ENCODE measurements around the gene BORCS5. TPM values are rescaled to one million over a fixed set of nuclear protein-coding genes. Genes with fewer than 3 reads are reported as not detected.
A peak's percentile ranks its signal among the peaks of the same experiment; 100 is the strongest.

BORCS5 gene
- total and polyA plus RNA-seq, 2 of the 8 experiments (the other 6 are each of a cell fraction or from before 2014, with no cell fraction given): 8.3 to 17.4 TPM

- Histone ChIP-seq H3K27me3 (replicated peaks in 1 of 4; ENCODE audit: control insufficient read depth in 3 of 4, extremely low read depth in 1 of 4, insufficient read depth in 3 of 4, low read length in 3 of 4) (no peaks in the 10 kb centered on the region), H4K5ac (ENCODE audit: insufficient read length, low read depth, low read length) (peak overlapping the region; percentile 27), H3K4me1 (replicated peaks in 1 of 4; ENCODE audit: control insufficient read depth in 3 of 4, insufficient read depth in 4 of 4, low read length in 3 of 4) (peaks cover 0 to 6% (median 2%) of the 10 kb centered on the region in 4 experiments; a peak in 3 of 7 replicates), H4K8ac (ENCODE audit: extremely low read depth, insufficient read depth, low read length) (no peak overlapping the region), H3K27ac (ENCODE audit: low read depth, low read length) (no peak overlapping the region), H3K23me2 (ENCODE audit: low read depth, low read length) (peaks cover 7% of the 10 kb centered on the region; the same call in 1 of the 2 replicates), H3K36me3 (ENCODE audit: control insufficient read depth in 2 of 4, insufficient read depth in 4 of 4, low read length in 3 of 4) (no peaks in the 10 kb centered on the region), H3K23ac (ENCODE audit: insufficient read length) (no peak overlapping the region), H3K4me3 (ENCODE audit: extremely low read depth in 1 of 4, insufficient read depth in 2 of 4, low read depth in 3 of 4, low read length in 4 of 4) (peak overlapping the region in 3 of 4 experiments; percentile 17 to 86 (median 83); a peak in 5 of 8 replicates), H4K91ac (replicated peaks; ENCODE audit: insufficient read length, low read length) (no peak overlapping the region), H2AK5ac (ENCODE audit: low read depth, low read length) (no peak overlapping the region), H2AFZ (ENCODE audit: low read length) (peak overlapping the region; percentile 67; the same call in 1 of the 2 replicates), H2BK20ac (ENCODE audit: low read length) (no peak overlapping the region), H3K4ac (replicated peaks; ENCODE audit: insufficient read length, low read depth, low read length) (no peak overlapping the region), H3K79me2 (ENCODE audit: control insufficient read depth in 1 of 2, insufficient read depth in 2 of 2, low read length in 2 of 2) (peaks cover 0 to 10% of the 10 kb centered on the region in 2 experiments; a peak in 2 of 4 replicates), H3K79me1 (ENCODE audit: low read depth, low read length) (no peaks in the 10 kb centered on the region; the same call in 1 of the 2 replicates), H2BK15ac (ENCODE audit: low read length) (no peak overlapping the region), H4K20me1 (replicated peaks in 1 of 2; ENCODE audit: control insufficient read depth in 1 of 2, insufficient read depth in 2 of 2, low read length in 2 of 2) (no peaks in the 10 kb centered on the region), H3K18ac (ENCODE audit: extremely low read depth, low read length) (no peak overlapping the region), H3K56ac (replicated peaks; ENCODE audit: insufficient read length, low read depth, low read length) (no peak overlapping the region), H3K4me2 (ENCODE audit: insufficient read depth in 1 of 2, low read depth in 2 of 2, low read length in 2 of 2) (peak overlapping the region; percentile 43 to 98; a peak in 3 of 4 replicates), H2BK5ac (ENCODE audit: low read depth, low read length) (no peak overlapping the region), H3K9ac (replicated peaks in 1 of 4; ENCODE audit: extremely low read depth in 1 of 4, low read depth in 3 of 4, low read length in 3 of 4) (no peak overlapping the region), H3K9me3 (ENCODE audit: insufficient read depth in 2 of 2, low read depth in 1 of 2, low read length in 1 of 2) (no peaks in the 10 kb centered on the region), H3K14ac (ENCODE audit: insufficient read length) (no peak overlapping the region), H2BK120ac (replicated peaks; ENCODE audit: low read depth, low read length) (no peak overlapping the region), H2BK12ac (ENCODE audit: low read depth, low read length) (0 out of 2 replicates have a peak overlapping the region, but pooled peaks have one; percentile 13)
- FAIRE-seq: no peak
- TF ChIP-seq SIRT6 (IDR thresholded peaks at IDR 0.05; ENCODE audit: low read length): no peak
- TF ChIP-seq CHD2 (IDR thresholded peaks at IDR 0.05; ENCODE audit: low read length): no peak
- 0 out of 4 replicates have a peak, but pooled peaks of 1 of the 2 experiments have one; percentile 16 for TF ChIP-seq HDAC2 (IDR thresholded peaks at IDR 0.05; ENCODE audit: borderline replicate concordance in 1 of 2, low read depth in 2 of 2, low read length in 2 of 2)
- ChIA-PET CTCF (ENCODE audit: partially characterized antibody) (interaction anchor here (1.1 to 3.8 kb wide), 5 partner anchors 22 to 320 kb away, joined by 3 to 24 read pairs (median 3); partner anchors contain the start of gene DUSP16), POLR2A (ENCODE audit: partially characterized antibody) (interaction anchor here (0.9 to 2.9 kb wide), 11 partner anchors 9 to 368 kb away, joined by 3 to 10 read pairs (median 3); partner anchors contain the start of genes DUSP16, GPR19 and LRP6)
- WGBS, 2 experiments (ENCODE audit: extremely low coverage in 1 of 2, insufficient coverage in 1 of 2, insufficient read length in 1 of 2, insufficient replicate concordance in 2 of 2, low coverage in 1 of 2, low lambda C conversion rate in 2 of 2, missing lambda C conversion rate in 1 of 2): 68% methylated on average over 5 of the region's 5 CpGs; no CpG with 5 or more reads in 1 of the 2 experiments
- no peak for DNase-seq (ENCODE audit: low read depth in 1 of 2, low spot score in 2 of 2)
Observed at GRCh38 chr12:12356467-12356895, 397 bp upstream of the BORCS5 start.
